Caki2 (cell line): ENCODE data around the gene PGBD4. TPM values are rescaled to one million over a fixed set of nuclear protein-coding genes. Genes with fewer than 3 reads are reported as not detected.
A peak's percentile ranks its signal among the peaks of the same experiment; 100 is the strongest.
"Not testable (repeated sequence)": the region's sequence is repeated elsewhere in the genome, so short reads cannot be mapped to it uniquely, and the experiment has no call there.

Experiments
- DNase-seq: peaks from one replicate; pipeline ENCODE4 v3.0.0-alpha.2; 2015; ENCODE audit warnings: low read depth
- in situ Hi-C: cut with HindIII; loops from 2 replicates; pipeline ENCODE4 v1.10.0; 2016; ENCODE audit warnings: low sequenced_read_pairs, low pct_unique_long_range_greater_than_20kb, mixed read lengths
- total RNA-seq: library from RNA; depleted of rRNA; stranded (reverse); fragments of >200 nt; shearing (Covaris generic); gene quantifications from 2 replicates; pipeline ENCODE4 v1.2.3, GENCODE V29; 2014; ENCODE audit warnings: low replicate concordance

The PGBD4 gene
- total RNA-seq, 1 experiment from 2014 or later, result 0.88 TPM

- no peak for DNase-seq
- in situ Hi-C loops, result no loop called here
Observed at GRCh38 chr15:34107315-34107714, 5.4 kb downstream of the PGBD4 start.

GRCh38 chr15:34109797-34110663, 8.1 kb downstream of the PGBD4 start:
- DNase-seq, result peak; percentile 17
- in situ Hi-C loops, result no loop called here

- DNase-seq, result no peak
- in situ Hi-C loops, result no loop called here
Observed at GRCh38 chr15:34111488-34111887, 9.6 kb downstream of the PGBD4 start.

GRCh38 chr15:34114215-34114614, 12.3 kb downstream of the PGBD4 start:
- DNase-seq, result no peak
- in situ Hi-C loops, result no loop called here

GRCh38 chr15:34114739-34115138, 12.9 kb downstream of the PGBD4 start:
- no peak for DNase-seq
- in situ Hi-C loops, result no loop called here

- no peak for DNase-seq
- in situ Hi-C loops, result no loop called here
Observed at GRCh38 chr15:34116620-34117019, 14.7 kb downstream of the PGBD4 start.

- peak; percentile 16 for DNase-seq
- in situ Hi-C loops, result no loop called here
Observed at GRCh38 chr15:34119291-34119690, 17.4 kb downstream of the PGBD4 start.

- DNase-seq, in situ Hi-C loops: not testable (repeated sequence)
Observed at GRCh38 chr15:34120420-34120819, 18.5 kb downstream of the PGBD4 start.

- DNase-seq, in situ Hi-C loops: not testable (repeated sequence)
Observed at GRCh38 chr15:34121786-34122185, 19.9 kb downstream of the PGBD4 start.

GRCh38 chr15:34122771-34123183, 20.9 kb downstream of the PGBD4 start:
- peak; percentile 6 for DNase-seq
- in situ Hi-C loops, result no loop called here

- in situ Hi-C loops, result no loop called here
Observed at GRCh38 chr15:34124651-34125050, 22.8 kb downstream of the PGBD4 start.

GRCh38 chr15:34125945-34126344, 24.1 kb downstream of the PGBD4 start:
- in situ Hi-C loops, result no loop called here
- no peak for DNase-seq

More at GRCh38 chr15:34124651-34125050, 22.8 kb downstream of the PGBD4 start:
- DNase-seq, result no peak

- in situ Hi-C loops, result no loop called here
- no peak for DNase-seq
Observed at GRCh38 chr15:34126522-34126921, 24.6 kb downstream of the PGBD4 start.

GRCh38 chr15:34128898-34129297, 27.0 kb downstream of the PGBD4 start:
- no peak for DNase-seq
- in situ Hi-C loops, result no loop called here

GRCh38 chr15:34132881-34133280, 31.0 kb downstream of the PGBD4 start:
- DNase-seq, result no peak
- in situ Hi-C loops, result no loop called here

- DNase-seq, result no peak
- in situ Hi-C loops, result no loop called here
Observed at GRCh38 chr15:34133511-34133910, 31.6 kb downstream of the PGBD4 start.

GRCh38 chr15:34147371-34148140, 45.7 kb downstream of the PGBD4 start:
- in situ Hi-C loops, result no loop called here
- DNase-seq, result no peak

- peak; percentile 91 for DNase-seq
- in situ Hi-C loops, result no loop called here
Observed at GRCh38 chr15:34154725-34155204, 52.9 kb downstream of the PGBD4 start.

- DNase-seq, result no peak
- in situ Hi-C loops, result no loop called here
Observed at GRCh38 chr15:34155859-34156258, 54.0 kb downstream of the PGBD4 start.
